Mucosa of gallbladder (tissue), 1 donor: ENCODE measurements around the gene IGSF6. TPM values are rescaled to one million over a fixed set of nuclear protein-coding genes. Genes with fewer than 3 reads are reported as not detected.
A peak's percentile ranks its signal among the peaks of the same experiment; 100 is the strongest.

Experiments used
- DNase-seq: peaks from one replicate; pipeline ENCODE4 v3.0.0-alpha.2; 2020; ENCODE audit warnings: low spot score
- total RNA-seq: library from RNA; stranded (reverse); gene quantifications from one replicate; pipeline ENCODE4 v1.2.1, GENCODE V29; 2021
- donor health status: DM: no; HTN: no; CAD: no.

Gene IGSF6
- total RNA-seq, 1 donor from 2014 or later: 11.5 TPM

DNA sequence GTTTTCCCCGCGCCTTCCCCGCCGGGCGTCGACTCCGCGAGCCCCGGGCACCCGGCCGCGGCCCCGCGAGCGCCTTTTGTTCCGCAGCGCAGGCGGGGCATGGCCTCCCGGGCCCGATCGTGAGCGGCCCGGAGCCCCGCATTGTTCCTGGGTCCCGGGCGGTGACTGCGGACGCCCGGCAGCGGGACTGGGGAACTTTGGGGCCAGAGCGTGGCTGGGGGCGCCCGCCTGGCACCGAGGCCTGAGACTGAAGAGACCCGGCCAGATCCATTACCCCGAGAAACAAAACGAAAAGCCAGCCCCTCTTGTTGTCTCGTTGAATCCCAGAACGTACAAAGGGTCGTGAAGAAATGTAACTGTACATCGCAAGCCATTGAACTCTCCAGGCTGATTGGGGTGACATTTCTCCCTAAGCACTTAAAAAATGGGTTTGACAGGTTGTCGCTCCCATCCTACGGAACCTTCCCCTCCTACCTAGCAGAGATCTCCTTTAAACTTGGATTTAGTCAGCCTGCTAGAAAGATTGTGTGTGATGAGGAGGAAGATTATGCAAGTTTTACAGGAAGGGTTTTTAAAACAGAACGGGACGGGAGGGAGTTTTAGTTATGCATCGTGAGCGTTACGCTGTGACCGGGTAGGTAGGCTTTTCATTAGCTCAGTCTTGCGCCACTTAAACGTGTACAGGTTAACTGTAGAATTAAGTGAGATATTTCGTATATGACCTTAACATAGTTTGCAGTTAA lies 52.2 kb downstream of the IGSF6 start:
- DNase-seq: no peak

DNA sequence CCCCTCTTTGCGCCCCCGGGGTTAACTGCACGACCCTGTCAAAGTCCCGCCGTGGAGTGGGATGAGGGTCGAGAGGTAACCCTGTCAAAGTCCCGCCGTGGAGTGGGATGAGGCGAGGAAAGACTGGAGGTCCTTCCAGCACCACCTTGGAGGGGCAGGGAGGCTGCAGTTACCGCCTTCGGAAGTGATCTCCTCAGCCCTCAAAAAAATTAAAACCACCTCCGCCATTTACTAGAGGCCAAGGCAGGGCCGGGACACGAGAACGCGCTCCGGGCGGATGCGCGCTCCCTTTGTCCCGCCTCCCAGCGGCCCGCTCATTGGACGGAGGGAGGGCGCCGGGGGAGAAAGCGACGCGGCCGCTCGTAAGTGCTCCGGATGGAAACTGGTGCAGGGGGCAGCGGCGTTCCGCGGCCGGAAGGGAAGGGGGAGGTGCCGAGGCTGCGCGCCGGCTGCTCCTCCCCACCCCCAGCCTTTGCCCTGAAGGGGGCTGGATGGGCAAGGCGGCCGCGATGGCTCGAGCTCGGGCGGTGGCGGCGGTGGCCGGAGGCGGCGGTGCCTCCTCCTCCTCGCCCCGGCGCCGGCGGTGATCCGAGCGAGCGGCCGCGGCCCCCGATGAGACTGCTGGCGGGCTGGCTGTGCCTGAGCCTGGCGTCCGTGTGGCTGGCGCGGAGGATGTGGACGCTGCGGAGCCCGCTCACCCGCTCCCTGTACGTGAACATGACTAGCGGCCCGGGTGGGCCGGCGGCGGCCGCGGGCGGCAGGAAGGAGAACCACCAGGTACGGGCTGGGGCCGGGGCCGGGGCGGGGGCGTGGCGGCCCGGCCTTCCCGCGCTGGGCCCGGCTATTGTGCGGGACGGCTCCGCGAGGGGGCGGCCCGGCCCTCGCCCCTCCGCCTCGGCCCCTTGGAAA lies 53.0 kb downstream of the IGSF6 start, which contains the start of gene METTL9:
Gene METTL9 (plus strand): TSS at position 456 of the 909 bp plus-strand sequence. CDS start 157 bp downstream, at position 613.
- DNase-seq: peak; percentile 95

DNA sequence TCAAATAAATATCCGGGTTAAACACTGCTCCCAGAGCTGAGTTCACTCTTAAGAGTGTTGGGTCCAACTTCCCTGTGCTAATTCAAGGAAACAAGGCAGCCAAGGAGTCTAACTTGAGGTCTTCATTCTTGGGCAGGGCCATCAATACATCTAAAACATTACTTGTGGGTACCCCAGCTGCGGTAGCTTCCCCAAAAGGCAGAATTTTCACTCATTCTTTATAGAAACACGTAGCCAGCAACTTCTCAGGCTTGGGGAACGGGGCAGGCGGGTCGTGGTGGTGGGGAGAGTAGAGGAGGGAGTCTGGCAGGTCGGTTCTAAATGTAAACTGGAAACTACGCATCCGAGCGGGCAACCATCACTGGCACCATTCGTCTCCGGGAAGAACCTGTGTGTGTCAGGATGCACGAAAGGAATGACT lies 53.7 kb downstream of the IGSF6 start:
- DNase-seq: no peak

DNA sequence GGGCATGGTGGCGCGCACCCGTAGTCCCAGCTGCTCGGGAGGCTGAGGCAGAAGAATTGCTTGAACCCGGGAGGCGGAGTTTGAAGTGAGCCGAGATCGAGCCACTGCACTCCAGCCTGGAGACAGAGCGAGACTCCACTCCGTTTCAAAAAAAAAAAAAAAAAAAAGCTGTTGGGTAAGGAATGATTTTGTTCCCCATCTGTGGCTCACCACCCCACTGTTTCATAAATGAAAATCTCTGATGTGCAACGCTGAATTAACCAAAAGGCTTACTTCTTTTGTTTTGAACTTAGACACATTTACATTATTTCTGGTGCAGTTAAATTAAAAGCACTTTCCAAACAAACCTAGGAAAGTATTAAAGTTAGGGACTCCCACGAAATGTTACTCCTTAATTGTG lies 54.2 kb downstream of the IGSF6 start:
- no peak for DNase-seq

DNA sequence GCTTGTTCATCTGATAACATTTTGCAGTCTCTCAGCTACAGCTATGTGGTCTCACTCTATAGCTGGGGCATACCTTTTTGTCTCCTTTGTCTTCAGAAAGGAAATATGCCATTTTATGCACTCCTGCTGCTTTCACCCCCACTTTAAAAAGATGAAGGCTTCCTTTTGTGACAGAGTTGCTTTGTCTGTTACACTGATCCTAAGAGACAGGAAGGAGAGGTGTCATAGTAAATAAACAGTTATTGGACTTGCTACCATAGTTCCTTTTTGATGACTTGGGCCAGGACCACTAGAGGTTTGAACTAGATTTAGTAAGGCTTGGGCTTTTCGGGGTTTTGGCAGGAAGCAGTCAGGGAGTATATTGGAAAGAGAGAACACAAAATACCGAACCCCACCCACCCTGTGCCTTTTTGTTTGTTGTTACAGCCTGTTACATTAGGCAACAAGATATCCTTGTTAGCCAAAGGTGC lies 54.8 kb downstream of the IGSF6 start:
- DNase-seq: no peak

DNA sequence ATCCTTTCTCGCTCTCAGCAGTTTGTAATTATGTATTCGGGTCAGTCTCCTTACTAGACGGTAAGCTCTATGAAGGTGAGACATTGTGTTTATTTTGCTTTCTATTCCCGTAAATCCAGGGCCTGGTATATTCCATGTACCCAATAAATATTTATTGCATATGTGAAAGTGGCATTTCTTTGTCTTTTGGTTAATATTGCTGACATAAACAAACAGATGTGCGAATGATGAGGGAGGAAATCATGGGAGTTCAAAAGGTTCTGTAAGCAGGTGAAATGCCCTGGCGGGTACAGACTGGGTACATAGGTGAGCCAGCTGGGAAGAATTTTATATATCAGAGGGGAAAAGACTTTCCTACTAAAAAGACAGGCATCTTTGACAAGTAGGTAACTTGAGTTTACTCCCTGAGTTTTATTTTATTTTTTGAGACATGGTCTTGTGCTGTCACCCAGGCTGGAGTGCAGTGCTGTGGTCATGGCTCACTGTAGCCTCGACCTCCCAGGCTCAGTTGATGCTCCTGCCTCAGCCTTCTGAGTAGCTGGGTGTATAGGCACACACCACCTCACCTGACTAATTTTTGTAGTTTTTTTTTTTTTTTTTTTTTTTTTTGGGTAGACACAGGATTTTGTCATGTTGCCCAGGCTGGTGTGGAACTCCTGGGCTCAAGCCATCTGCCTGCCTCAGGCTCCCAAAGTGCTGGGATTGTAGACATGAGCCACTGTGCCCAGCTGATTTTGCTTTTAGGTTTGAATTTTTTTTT lies 58.7 kb downstream of the IGSF6 start:
- no peak for DNase-seq

DNA sequence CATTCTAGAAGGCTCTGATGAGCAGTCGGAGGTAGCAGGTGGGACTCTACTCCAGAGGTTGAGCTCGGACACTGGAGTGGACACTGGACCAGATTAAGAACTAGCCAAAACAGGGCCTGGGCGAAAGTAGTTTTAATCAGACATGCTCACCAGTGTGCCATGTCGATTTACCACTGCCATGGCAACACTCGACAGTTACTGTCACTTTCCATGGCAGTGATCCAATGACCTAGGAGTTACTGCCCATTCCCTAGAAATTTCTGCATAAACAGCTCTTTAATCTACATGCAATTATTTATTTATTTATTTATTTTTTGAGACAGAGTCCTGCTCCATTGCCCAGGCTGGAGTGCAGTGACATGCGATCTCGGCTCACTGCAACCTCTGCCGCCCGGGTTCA lies 60.2 kb downstream of the IGSF6 start:
- no peak for DNase-seq

DNA sequence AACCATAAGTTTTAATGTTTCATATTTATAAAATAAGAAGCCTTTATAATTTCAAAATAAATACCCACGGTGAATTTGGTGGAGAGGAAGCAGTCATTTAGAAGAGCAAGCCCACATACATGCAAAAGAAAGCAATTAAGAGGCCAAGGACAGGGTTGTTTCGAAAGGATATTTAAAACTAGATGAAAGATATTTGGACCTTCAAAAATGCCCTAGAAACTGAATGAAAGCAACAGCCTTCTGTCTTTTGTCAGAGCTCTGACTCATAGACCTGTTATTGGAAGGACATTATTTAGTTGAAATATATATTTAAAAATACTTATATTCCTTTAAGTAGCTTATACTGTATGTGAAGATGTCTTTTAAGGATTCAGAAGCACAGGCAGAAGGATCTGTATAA lies 61.6 kb downstream of the IGSF6 start:
- DNase-seq: no peak

DNA sequence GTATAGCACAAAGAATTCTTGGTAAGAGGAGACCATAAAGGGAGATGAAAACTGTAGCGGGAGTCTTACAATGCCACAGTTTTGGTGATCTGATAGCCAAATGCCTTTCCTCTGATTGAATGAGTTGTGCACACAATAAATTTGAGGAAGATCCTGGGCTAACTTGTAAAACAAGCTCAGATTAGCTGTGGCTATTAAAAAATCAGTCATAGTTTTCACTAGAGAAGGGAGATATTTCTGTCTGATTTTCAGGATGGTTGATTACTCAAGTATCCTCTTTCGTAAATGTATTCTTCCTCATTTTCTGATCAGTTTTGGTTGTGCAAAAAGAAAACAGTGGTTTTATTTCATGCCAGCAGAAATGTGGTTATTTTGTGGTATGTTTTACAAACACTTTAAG lies 62.1 kb downstream of the IGSF6 start:
- no peak for DNase-seq

DNA sequence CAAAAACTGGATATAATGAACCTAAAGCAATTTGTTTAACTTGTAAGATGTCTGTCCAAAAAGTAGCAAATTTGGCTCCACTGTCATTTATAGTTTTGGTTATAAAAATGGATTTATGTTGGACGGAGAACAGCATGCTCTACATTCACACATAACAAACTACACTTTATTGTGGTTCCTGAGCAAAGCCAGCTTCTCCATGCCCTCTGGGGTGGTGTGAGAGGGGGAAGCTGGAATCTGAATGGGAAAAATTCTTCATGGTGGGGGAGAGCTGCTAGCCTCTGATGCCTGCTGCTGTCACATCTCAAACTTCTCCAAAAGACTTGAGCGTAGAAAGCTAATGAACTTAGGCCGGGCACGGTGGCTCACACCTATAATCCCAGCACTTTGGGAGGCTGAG lies 62.9 kb downstream of the IGSF6 start:
- DNase-seq: no peak

Other genes with a start within 250 kb of the IGSF6 start
- 72.1 TPM for gene METTL9, start 53.0 kb downstream of the IGSF6 start, total RNA-seq
- 0.46 TPM for gene OTOA, start 11.4 kb upstream of the IGSF6 start, total RNA-seq
- gene NPIPB4, start 205.1 kb upstream of the IGSF6 start, total RNA-seq: 98.3 TPM